Neural cell (in vitro differentiated cells): ENCODE results near the gene ANKRD13C. TPM values are rescaled to one million over a fixed set of nuclear protein-coding genes. Genes with fewer than 3 reads are reported as not detected.

Experiments
- polyA plus RNA-seq: library from polyadenylated mRNA; depleted of rRNA; stranded (reverse); fragments of >200 nt; gene quantifications from 2 replicates; pipeline ENCODE4 v1.2.3, GENCODE V29; 2014

The ANKRD13C gene
- polyA plus RNA-seq, 1 donor from 2014 or later, result 53.3 TPM

Other genes with a start within 250 kb of the ANKRD13C start
- 93.9 and 107 TPM in 2 replicates for gene LRRC40, start 149.1 kb downstream of the ANKRD13C start, polyA plus RNA-seq
- 443 and 514 TPM in 2 replicates for gene SRSF11, start 133.3 kb downstream of the ANKRD13C start, polyA plus RNA-seq
- gene CTH, start 56.5 kb upstream of the ANKRD13C start, polyA plus RNA-seq, result 10.0 and 11.2 TPM in 2 replicates